Testis (tissue), 3 donors: ENCODE results near the gene ROMO1. TPM values are rescaled to one million over a fixed set of nuclear protein-coding genes. Genes with fewer than 3 reads are reported as not detected.

ENCODE experiments used
- DNase-seq: peaks from one replicate; pipeline ENCODE4 v3.0.0-alpha.2; 2019
- H3K27ac ChIP-seq, 2 donors: fragments of 200-600 bp; sonication (generic); one replicate each; pipeline ENCODE4 v1.5.1; 2019
- H3K27me3 ChIP-seq: fragments of 200-600 bp; sonication (generic); one replicate; pipeline ENCODE4 v1.5.1; 2019
- H3K36me3 ChIP-seq: fragments of 200-600 bp; sonication (generic); one replicate; pipeline ENCODE4 v1.5.1; 2017; ENCODE audit warnings: low read depth; ENCODE audit errors: missing control alignments
- H3K4me1 ChIP-seq: fragments of 200-600 bp; sonication (generic); one replicate; pipeline ENCODE4 v1.5.1; 2019
- H3K4me3 ChIP-seq, 2 donors: fragments of 200-600 bp; sonication (generic); one replicate each; pipeline ENCODE4 v1.5.1; 2017 to 2019
- H3K9me3 ChIP-seq: fragments of 200-600 bp; sonication (generic); one replicate; pipeline ENCODE4 v1.5.1; 2017
- CTCF ChIP-seq, 3 experiments: fragments of 450-650 bp in 2 of 3; fragments of 200-600 bp in 1 of 3; sonication (generic) in 1 of 3; IDR thresholded peaks; one replicate each; pipeline ENCODE4 v1.5.1; 2016 to 2019; ENCODE audit warnings: antibody characterized with exemption in 3 of 3, mild to moderate bottlenecking in 2 of 3, moderate library complexity in 1 of 3
- POLR2A ChIP-seq: fragments of 450-650 bp; IDR thresholded peaks from one replicate; pipeline ENCODE4 v1.6.1; 2017; ENCODE audit warnings: antibody characterized with exemption, mild to moderate bottlenecking, moderate library complexity
- WGBS, 2 donors: methylation state at CpG; one replicate each; pipeline ENCODE4 v1.1.5; 2018; 5-methylcytosine and 5-hydroxymethylcytosine counted together
- intact Hi-C: fragments of 100-400 bp; cut with DNase I; formaldehyde crosslinking; loops from one replicate; pipeline ENCODE4 v1.15.1; 2023; ENCODE audit warnings: low total_unique reads
- polyA plus RNA-seq: library from polyadenylated mRNA; stranded (reverse); fragments of 350-450 nt; fragmentation: Illumina TruSeq; extraction: RNeasy Lipid Tissue Mini Kit (QIAGEN cat#74804); gene quantifications from one replicate; pipeline ENCODE4 v1.2.3, GENCODE V29; 2014; ENCODE audit warnings: low read depth, low replicate concordance; ENCODE audit not compliant: insufficient read depth
- total RNA-seq, 2 donors: library from RNA; depleted of rRNA; stranded (reverse); fragments of >200 nt; gene quantifications; one replicate each; pipeline ENCODE4 v1.2.3, GENCODE V29; 2016

ROMO1 gene
- total and polyA plus RNA-seq, 3 donors from 2014 or later, result 160 to 276 (median 200) TPM

- intact Hi-C loops, result no loop called here
- Histone ChIP-seq H3K27ac (no peak overlapping the region), H3K4me1 (peaks cover 28% of the 10 kb centered on the region)
Measured at GRCh38 chr20:35738410-35739179, 39.4 kb downstream of the ROMO1 start.

GRCh38 chr20:35739294-35740163 lies 40.3 kb downstream of the ROMO1 start:
- no peak for DNase-seq
- 56 to 63% methylated on average over 7 of the region's 7 CpGs for whole genome bisulfite sequencing, 2 donors
- Histone ChIP-seq H3K4me1 (peaks cover 28% of the 10 kb centered on the region), H3K27ac (peak overlapping the region in 1 of 2 donors; percentile 97), H3K36me3 (no peaks in the 10 kb centered on the region), H3K27me3 (no peaks in the 10 kb centered on the region), H3K9me3 (no peaks in the 10 kb centered on the region), H3K4me3 (no peak overlapping the region)
- intact Hi-C loops, result no loop called here
- TF ChIP-seq POLR2A, result no peak
- TF ChIP-seq CTCF (IDR thresholded peaks at IDR 0.05), result peak in 1 of 3 experiments; percentile 16

More at GRCh38 chr20:35738410-35739179, 39.4 kb downstream of the ROMO1 start:
- no peaks in the 10 kb centered on the region for H3K9me3 ChIP-seq
- no peaks in the 10 kb centered on the region for H3K36me3 ChIP-seq
- H3K27me3 ChIP-seq, result no peaks in the 10 kb centered on the region
- no peak overlapping the region for H3K4me3 ChIP-seq
- 31 to 40% methylated on average over 4 of the region's 4 CpGs for WGBS, 2 donors
- TF ChIP-seq POLR2A (no peak), CTCF (IDR thresholded peaks at IDR 0.05) (no peak)
- no peak for DNase-seq

GRCh38 chr20:35741892-35742740 lies 42.9 kb downstream of the ROMO1 start, which contains the start of gene RBM39:
TSS of gene RBM39 (minus strand) at chr20:35742260. CDS start at chr20:35740874, 1,386 bp downstream.
- WGBS, 2 donors, result 0 to 1% methylated on average over 39 to 66 of the region's 66 CpGs
- H3K9me3 ChIP-seq, result no peaks in the 10 kb centered on the region
- H3K27me3 ChIP-seq, result no peaks in the 10 kb centered on the region
- TF ChIP-seq POLR2A (peak; percentile 96), CTCF (IDR thresholded peaks at IDR 0.05) (peak in 2 of 3 experiments; percentile 30 to 46)
- intact Hi-C loops, result no loop called here
- peak within 1 kb of the TSS; percentile 97 to 100 for H3K27ac ChIP-seq
- peaks cover 22% of the 10 kb centered on the region for H3K4me1 ChIP-seq
- H3K4me3 ChIP-seq, result peak within 1 kb of the TSS; percentile 88 to 98
- DNase-seq, result peak; percentile 100
- H3K36me3 ChIP-seq, result no peaks in the 10 kb centered on the region

GRCh38 chr20:35742741-35743523 lies 43.7 kb downstream of the ROMO1 start:
- no peaks in the 10 kb centered on the region for H3K27me3 ChIP-seq
- intact Hi-C loops, result no loop called here
- DNase-seq, result no peak
- WGBS, 2 donors, result 0 to 1% methylated on average over 8 of the region's 8 CpGs
- H3K27ac ChIP-seq, result peak overlapping the region; percentile 96
- no peak for TF ChIP-seq POLR2A
- no peak for TF ChIP-seq CTCF (IDR thresholded peaks at IDR 0.05)
- H3K9me3 ChIP-seq, result no peaks in the 10 kb centered on the region
- no peaks in the 10 kb centered on the region for H3K36me3 ChIP-seq
- H3K4me3 ChIP-seq, result peak overlapping the region; percentile 88 to 98
- H3K4me1 ChIP-seq, result peaks cover 22% of the 10 kb centered on the region
